Measurements from ENCODE around the gene ADCYAP1R1.

GRCh38 chr7:31134246-31135188, 82.4 kb downstream of the ADCYAP1R1 start:
- peak; percentile 65 to 80 (median 75) for TF ChIP-seq CTCF (IDR thresholded peaks at IDR 0.05)
- TF ChIP-seq POLR2A (IDR thresholded peaks at IDR 0.05), result no peak
